Amniotic epithelial cell (primary cell): ENCODE data around the gene TSN.
"Not testable (repeated sequence)": the region's sequence is repeated elsewhere in the genome, so short reads cannot be mapped to it uniquely, and the experiment has no call there.

Experiments
- DNase-seq: peaks from one replicate; pipeline ENCODE4 v3.0.0-alpha.2; 2010; ENCODE audit warnings: low read depth

TSN gene

GRCh38 chr2:121801916-121802315 lies 46.5 kb downstream of the TSN start:
- DNase-seq: no peak

- no peak for DNase-seq
These were observed 48.1 kb downstream of the TSN start for GRCh38 chr2:121803503-121803902.

- DNase-seq: no peak
These were observed 48.9 kb downstream of the TSN start for GRCh38 chr2:121804340-121804739.

GRCh38 chr2:121804997-121805765 lies 49.7 kb downstream of the TSN start:
- no peak for DNase-seq

GRCh38 chr2:121805766-121806143 lies 50.3 kb downstream of the TSN start:
- no peak for DNase-seq

GRCh38 chr2:121807771-121808170 lies 52.3 kb downstream of the TSN start:
- DNase-seq: not testable (repeated sequence)

GRCh38 chr2:121809607-121810006 lies 54.2 kb downstream of the TSN start:
- no peak for DNase-seq

GRCh38 chr2:121810959-121811853 lies 55.8 kb downstream of the TSN start:
- DNase-seq: peak; percentile 43

- DNase-seq: not testable (repeated sequence)
These were observed 57.6 kb downstream of the TSN start for GRCh38 chr2:121813083-121813482.

GRCh38 chr2:121815216-121815615 lies 59.8 kb downstream of the TSN start:
- DNase-seq: no peak

- DNase-seq: no peak
These were observed 61.3 kb downstream of the TSN start for GRCh38 chr2:121816797-121817196.

GRCh38 chr2:121817304-121817703 lies 61.9 kb downstream of the TSN start:
- DNase-seq: not testable (repeated sequence)
